ENCODE results near the gene RNU2-1.
"Not testable (repeated sequence)": the region's sequence is repeated elsewhere in the genome, so short reads cannot be mapped to it uniquely, and the experiment has no call there.

The RNU2-1 gene

DNA sequence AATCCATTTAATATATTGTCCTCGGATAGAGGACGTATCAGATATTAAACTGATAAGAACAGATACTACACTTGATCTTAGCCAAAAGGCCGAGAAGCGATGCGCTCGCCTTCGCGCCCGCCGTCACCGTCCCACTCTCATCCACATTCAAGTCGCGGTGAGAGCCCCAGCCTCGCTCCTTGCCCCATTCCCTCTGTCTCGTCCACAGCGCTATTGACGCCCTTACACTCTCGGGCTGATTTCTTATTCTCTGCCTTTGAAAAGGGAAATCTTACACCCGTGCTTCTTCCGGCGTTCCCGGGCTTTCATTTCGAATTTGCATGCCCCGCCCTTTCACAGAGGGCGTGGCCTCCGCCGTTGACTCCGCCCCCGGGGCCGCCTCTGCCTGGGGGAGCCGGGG is at the start of gene RNU2-1:
Gene RNU2-1 (minus strand): TSS at position 101 of the 400 bp plus-strand sequence.
- H3K9me3 ChIP-seq; H3K36me3 ChIP-seq (replicated peaks); H3K27me3 ChIP-seq (ENCODE audit: low read depth); DNase-seq (ENCODE audit: low spot score in 2 of 2); in situ Hi-C loops (cut with MboI; ENCODE audit: low sequenced_read_pairs); H3K4me3 ChIP-seq; H3K4me1 ChIP-seq: not testable (repeated sequence)

DNA sequence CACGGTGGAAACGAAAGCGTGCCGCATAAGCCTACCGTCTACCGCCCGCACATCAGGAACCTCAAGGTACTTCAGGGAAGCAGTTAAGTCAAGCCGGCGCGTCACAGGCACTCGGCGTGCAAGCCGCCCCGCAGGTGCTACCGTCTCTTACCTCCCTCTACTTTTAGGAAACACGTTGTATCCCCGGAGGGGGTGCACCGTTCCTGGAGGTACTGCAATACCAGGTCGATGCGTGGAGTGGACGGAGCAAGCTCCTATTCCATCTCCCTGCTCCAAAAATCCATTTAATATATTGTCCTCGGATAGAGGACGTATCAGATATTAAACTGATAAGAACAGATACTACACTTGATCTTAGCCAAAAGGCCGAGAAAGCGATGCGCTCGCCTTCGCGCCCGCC is 39.1 kb upstream of the RNU2-1 start:
- H3K4me1 ChIP-seq; H3K36me3 ChIP-seq (replicated peaks); H3K9me3 ChIP-seq; in situ Hi-C loops (cut with MboI; ENCODE audit: low sequenced_read_pairs); DNase-seq (ENCODE audit: low spot score in 2 of 2); H3K4me3 ChIP-seq; H3K27me3 ChIP-seq (ENCODE audit: low read depth): not testable (repeated sequence)

DNA sequence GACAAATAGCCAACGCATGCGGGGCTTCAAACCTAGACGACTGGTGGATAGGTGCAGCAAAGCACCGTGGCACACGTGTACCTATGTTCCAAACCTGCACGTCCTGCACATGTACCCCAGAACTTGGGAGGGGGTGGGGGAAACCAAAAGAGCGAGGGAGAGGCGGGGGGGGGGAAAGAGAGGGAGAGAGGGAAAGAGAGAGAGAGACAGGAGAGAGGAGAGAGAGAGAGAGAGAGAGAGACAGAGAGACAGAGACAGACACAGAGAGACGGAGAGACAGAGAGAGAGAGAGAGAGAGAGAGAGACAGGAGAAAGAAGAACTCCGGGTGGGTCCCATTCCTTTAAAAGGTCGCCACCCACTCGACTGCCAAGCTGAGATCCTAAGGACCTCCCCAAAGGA is 38.7 kb upstream of the RNU2-1 start:
- H3K9me3 ChIP-seq; in situ Hi-C loops (cut with MboI; ENCODE audit: low sequenced_read_pairs); H3K36me3 ChIP-seq (replicated peaks); H3K4me1 ChIP-seq; H3K27me3 ChIP-seq (ENCODE audit: low read depth); H3K4me3 ChIP-seq: not testable (repeated sequence)
- peak in 1 of 2 experiments; percentile 61 for DNase-seq (ENCODE audit: low spot score in 2 of 2)

DNA sequence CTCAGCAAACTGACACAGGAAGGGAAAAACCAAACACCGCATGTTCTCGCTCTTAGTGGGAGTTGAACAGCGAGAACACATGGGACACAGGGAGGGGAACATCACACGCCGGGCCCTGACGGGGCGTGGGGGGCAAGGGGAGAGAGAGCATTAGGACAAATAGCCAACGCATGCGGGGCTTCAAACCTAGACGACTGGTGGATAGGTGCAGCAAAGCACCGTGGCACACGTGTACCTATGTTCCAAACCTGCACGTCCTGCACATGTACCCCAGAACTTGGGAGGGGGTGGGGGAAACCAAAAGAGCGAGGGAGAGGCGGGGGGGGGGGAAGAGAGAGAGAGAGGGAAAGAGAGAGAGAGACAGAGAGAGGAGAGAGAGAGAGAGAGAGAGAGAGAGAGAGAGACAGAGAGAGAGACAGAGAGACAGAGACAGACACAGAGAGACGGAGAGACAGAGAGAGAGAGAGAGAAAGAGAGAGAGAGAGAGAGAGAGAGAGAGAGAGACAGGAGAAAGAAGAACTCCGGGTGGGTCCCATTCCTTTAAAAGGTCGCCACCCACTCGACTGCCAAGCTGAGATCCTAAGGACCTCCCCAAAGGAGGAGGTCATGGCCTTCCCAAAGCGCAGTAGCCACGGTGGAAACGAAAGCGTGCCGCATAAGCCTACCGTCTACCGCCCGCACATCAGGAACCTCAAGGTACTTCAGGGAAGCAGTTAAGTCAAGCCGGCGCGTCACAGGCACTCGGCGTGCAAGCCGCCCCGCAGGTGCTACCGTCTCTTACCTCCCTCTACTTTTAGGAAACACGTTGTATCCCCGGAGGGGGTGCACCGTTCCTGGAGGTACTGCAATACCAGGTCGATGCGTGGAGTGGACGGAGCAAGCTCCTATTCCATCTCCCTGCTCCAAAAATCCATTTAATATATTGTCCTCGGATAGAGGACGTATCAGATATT is 37.1 kb upstream of the RNU2-1 start:
- H3K9me3 ChIP-seq; in situ Hi-C loops (cut with MboI; ENCODE audit: low sequenced_read_pairs); H3K27me3 ChIP-seq (ENCODE audit: low read depth); H3K36me3 ChIP-seq (replicated peaks); DNase-seq (ENCODE audit: low spot score in 2 of 2); H3K4me3 ChIP-seq; H3K4me1 ChIP-seq: not testable (repeated sequence)

DNA sequence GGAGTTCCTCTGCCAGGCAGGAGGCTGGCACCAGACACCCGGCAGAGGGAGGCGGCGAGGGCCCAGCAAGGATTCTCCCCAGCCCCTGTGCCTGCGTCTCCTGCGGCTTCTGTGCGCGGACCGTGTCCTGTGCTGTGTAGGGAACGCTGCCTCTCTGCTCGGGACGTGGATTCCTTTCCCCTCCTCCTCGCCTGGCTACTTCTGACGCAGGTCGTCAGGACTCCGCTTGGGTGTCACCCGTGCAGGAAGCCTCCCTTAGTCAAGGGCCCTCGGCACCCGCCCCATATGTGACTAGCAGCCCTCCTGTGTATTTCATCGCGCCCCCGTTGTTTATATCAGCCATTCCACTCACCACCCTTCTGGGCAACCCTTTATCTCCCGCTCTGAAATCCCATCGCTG is 12.7 kb upstream of the RNU2-1 start:
- DNase-seq (ENCODE audit: low spot score in 2 of 2); H3K27me3 ChIP-seq (ENCODE audit: low read depth); H3K36me3 ChIP-seq (replicated peaks); in situ Hi-C loops (cut with MboI; ENCODE audit: low sequenced_read_pairs); H3K9me3 ChIP-seq; H3K4me1 ChIP-seq; H3K4me3 ChIP-seq: not testable (repeated sequence)

DNA sequence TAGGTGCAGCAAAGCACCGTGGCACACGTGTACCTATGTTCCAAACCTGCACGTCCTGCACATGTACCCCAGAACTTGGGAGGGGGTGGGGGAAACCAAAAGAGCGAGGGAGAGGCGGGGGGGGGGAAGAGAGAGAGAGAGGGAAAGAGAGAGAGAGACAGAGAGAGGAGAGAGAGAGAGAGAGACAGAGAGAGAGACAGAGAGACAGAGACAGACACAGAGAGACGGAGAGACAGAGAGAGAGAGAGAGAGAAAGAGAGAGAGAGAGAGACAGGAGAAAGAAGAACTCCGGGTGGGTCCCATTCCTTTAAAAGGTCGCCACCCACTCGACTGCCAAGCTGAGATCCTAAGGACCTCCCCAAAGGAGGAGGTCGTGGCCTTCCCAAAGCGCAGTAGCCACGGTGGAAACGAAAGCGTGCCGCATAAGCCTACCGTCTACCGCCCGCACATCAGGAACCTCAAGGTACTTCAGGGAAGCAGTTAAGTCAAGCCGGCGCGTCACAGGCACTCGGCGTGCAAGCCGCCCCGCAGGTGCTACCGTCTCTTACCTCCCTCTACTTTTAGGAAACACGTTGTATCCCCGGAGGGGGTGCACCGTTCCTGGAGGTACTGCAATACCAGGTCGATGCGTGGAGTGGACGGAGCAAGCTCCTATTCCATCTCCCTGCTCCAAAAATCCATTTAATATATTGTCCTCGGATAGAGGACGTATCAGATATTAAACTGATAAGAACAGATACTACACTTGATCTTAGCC is 7.0 kb upstream of the RNU2-1 start:
- H3K27me3 ChIP-seq (ENCODE audit: low read depth); H3K36me3 ChIP-seq (replicated peaks); in situ Hi-C loops (cut with MboI; ENCODE audit: low sequenced_read_pairs); H3K9me3 ChIP-seq; H3K4me3 ChIP-seq; H3K4me1 ChIP-seq; DNase-seq (ENCODE audit: low spot score in 2 of 2): not testable (repeated sequence)

DNA sequence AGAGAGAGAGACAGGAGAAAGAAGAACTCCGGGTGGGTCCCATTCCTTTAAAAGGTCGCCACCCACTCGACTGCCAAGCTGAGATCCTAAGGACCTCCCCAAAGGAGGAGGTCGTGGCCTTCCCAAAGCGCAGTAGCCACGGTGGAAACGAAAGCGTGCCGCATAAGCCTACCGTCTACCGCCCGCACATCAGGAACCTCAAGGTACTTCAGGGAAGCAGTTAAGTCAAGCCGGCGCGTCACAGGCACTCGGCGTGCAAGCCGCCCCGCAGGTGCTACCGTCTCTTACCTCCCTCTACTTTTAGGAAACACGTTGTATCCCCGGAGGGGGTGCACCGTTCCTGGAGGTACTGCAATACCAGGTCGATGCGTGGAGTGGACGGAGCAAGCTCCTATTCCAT is 5.8 kb upstream of the RNU2-1 start:
- DNase-seq (ENCODE audit: low spot score in 2 of 2); in situ Hi-C loops (cut with MboI; ENCODE audit: low sequenced_read_pairs): not testable (repeated sequence)

DNA sequence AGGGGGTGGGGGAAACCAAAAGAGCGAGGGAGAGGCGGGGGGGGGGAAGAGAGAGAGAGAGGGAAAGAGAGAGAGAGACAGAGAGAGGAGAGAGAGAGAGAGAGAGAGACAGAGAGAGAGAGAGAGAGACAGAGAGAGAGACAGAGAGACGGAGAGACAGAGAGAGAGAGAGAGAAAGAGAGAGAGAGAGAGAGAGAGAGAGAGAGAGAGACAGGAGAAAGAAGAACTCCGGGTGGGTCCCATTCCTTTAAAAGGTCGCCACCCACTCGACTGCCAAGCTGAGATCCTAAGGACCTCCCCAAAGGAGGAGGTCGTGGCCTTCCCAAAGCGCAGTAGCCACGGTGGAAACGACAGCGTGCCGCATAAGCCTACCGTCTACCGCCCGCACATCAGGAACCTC is 514 bp downstream of the RNU2-1 start:
- H3K9me3 ChIP-seq; H3K27me3 ChIP-seq (ENCODE audit: low read depth); H3K4me3 ChIP-seq; in situ Hi-C loops (cut with MboI; ENCODE audit: low sequenced_read_pairs); H3K36me3 ChIP-seq (replicated peaks); H3K4me1 ChIP-seq; DNase-seq (ENCODE audit: low spot score in 2 of 2): not testable (repeated sequence)

More for the DNA sequence above, 5.8 kb upstream of the RNU2-1 start:
- H3K4me3 ChIP-seq; H3K9me3 ChIP-seq; H3K27me3 ChIP-seq (ENCODE audit: low read depth); H3K36me3 ChIP-seq (replicated peaks); H3K4me1 ChIP-seq: not testable (repeated sequence)

DNA sequence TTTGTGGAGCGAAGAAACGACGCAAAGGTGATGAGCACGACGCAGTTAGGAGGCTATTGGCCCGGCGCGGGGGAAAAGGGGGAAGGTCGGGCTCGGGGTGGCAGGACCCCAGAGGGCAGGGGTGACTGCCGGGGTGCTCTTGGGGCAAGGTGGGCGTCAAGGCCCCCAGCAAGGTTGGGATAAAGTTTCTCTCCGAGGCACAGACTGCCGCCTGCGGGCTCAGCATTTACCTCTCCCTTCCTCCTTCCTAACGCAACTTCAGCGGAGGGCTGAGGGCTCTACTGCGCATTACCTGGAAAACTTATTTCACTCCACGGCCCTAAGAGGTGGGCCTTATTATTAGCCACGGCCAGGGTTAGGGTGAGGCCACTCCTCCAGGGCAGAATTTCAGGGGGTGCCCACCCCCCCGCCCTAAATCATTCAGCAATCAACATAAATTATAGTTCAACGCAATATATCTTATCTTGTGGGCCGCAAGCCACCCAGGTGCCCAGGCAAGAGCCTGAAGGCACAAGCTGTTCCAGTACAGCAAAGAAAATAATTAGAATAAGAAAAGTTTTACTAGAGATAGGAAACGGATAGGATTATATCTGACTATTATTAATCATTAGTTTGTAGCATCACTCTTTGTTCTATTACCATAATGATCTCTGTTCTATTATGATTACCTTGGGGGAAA is 1.6 kb downstream of the RNU2-1 start:
- in situ Hi-C loops (cut with MboI; ENCODE audit: low sequenced_read_pairs); H3K36me3 ChIP-seq (replicated peaks); H3K4me3 ChIP-seq; H3K27me3 ChIP-seq (ENCODE audit: low read depth); H3K4me1 ChIP-seq; H3K9me3 ChIP-seq: not testable (repeated sequence)
- peak in 1 of 2 experiments; percentile 51 for DNase-seq (ENCODE audit: low spot score in 2 of 2)

DNA sequence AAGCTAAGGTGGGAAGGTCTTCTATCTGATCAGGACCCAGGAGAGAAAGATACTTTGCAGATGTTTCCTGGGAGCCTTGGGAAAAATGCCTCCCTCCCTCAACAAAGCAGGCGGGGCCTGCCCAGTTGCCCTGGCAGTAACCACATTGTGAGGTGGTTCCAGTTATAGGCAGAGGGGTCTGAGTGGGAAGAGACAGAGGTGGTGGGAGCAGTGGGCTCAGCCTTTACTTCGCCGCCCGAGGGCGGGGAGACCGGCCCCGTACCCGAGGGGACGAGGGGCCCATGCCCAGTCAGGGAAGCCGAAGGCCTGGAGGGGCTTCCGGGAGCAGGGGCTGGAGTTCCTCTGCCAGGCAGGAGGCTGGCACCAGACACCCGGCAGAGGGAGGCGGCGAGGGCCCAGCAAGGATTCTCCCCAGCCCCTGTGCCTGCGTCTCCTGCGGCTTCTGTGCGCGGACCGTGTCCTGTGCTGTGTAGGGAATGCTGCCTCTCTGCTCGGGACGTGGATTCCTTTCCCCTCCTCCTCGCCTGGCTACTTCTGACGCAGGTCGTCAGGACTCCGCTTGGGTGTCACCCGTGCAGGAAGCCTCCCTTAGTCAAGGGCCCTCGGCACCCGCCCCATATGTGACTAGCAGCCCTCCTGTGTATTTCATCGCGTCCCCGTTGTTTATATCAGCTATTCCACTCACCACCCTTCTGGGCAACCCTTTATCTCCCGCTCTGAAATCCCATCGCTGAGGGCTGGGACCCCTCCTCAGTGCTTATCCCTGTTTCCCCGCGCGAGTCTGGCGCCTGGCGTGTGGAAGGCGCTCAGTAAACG is 2.4 kb downstream of the RNU2-1 start:
- H3K9me3 ChIP-seq; DNase-seq (ENCODE audit: low spot score in 2 of 2); in situ Hi-C loops (cut with MboI; ENCODE audit: low sequenced_read_pairs); H3K4me1 ChIP-seq; H3K4me3 ChIP-seq; H3K36me3 ChIP-seq (replicated peaks); H3K27me3 ChIP-seq (ENCODE audit: low read depth): not testable (repeated sequence)

DNA sequence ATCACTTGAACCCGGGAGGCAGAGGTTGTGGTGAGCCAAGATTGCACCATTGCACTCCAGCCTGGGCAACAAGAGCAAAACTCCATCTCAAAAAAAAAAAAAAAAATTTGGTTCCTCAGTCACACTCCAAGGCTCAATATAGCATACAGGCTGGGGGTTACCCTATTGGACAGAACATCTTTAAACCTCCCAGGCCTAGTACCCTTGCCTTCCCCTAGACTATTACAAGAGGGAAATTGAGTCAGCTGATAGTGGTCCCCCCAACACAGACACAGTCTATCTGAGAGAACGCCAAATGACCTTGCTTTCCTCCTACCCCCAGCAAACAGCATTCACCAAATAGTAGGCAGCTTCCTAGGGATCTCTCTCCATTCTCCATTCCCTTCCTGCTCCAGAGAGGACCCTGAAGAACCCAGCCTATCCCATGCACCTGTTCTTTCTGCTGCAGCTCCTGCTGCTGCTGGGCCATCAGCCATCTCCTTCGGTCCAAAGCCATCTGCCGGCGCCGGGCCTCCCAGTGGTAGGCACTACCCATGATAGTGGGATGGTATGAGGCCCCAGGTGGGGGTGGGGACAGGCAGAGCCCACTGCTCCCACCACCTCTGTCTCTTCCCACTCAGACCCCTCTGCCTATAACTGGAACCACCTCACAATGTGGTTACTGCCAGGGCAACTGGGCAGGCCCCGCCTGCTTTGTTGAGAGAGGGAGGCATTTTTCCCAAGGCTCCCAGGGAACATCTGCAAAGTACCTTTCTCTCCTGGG is 5.6 kb downstream of the RNU2-1 start, which contains the start of gene CCDC200:
Gene CCDC200 (minus strand): TSS at position 604 of the 763 bp plus-strand sequence. CDS start 69 bp downstream, at position 535.
- in situ Hi-C loops (cut with MboI; ENCODE audit: low sequenced_read_pairs), result loop anchor here (5.0 kb wide), 1 partner anchor 94 kb away; no protein-coding TSS in a partner anchor
- H3K4me3 ChIP-seq; H3K36me3 ChIP-seq (replicated peaks); DNase-seq (ENCODE audit: low spot score in 2 of 2); H3K27me3 ChIP-seq (ENCODE audit: low read depth); H3K4me1 ChIP-seq; H3K9me3 ChIP-seq: not testable (repeated sequence)

DNA sequence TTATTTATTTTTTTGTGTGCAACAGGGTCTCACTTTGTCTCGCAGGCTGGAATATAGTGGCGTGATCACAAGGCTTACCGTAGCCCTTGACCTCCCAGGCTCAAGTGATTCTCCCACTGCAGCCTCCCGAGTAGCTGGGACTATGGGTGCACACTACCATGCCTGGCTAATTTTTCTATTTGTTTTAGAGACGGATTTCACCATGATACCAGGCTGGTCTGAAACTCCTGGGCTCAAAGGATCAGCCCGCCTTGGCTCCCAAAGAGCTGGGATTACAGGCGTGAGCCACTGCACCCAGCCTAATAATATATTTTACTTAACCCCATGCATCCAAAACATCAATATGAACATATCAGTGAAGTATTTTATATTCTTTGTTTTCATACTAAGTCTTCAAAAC is 7.4 kb downstream of the RNU2-1 start:
- no peak for DNase-seq (ENCODE audit: low spot score in 2 of 2)
- no peaks in the 10 kb centered on the region for H3K9me3 ChIP-seq
- no peaks in the 10 kb centered on the region for H3K27me3 ChIP-seq (ENCODE audit: low read depth)
- no peaks in the 10 kb centered on the region for H3K4me1 ChIP-seq
- no peak overlapping the region for H3K4me3 ChIP-seq
- no peaks in the 10 kb centered on the region for H3K36me3 ChIP-seq (replicated peaks)
- in situ Hi-C loops (cut with MboI; ENCODE audit: low sequenced_read_pairs), result loop anchor here (5.0 kb wide), 1 partner anchor 96 kb away; no protein-coding TSS in a partner anchor
